ENCODE data around the gene GMPPA.

Gene GMPPA

DNA sequence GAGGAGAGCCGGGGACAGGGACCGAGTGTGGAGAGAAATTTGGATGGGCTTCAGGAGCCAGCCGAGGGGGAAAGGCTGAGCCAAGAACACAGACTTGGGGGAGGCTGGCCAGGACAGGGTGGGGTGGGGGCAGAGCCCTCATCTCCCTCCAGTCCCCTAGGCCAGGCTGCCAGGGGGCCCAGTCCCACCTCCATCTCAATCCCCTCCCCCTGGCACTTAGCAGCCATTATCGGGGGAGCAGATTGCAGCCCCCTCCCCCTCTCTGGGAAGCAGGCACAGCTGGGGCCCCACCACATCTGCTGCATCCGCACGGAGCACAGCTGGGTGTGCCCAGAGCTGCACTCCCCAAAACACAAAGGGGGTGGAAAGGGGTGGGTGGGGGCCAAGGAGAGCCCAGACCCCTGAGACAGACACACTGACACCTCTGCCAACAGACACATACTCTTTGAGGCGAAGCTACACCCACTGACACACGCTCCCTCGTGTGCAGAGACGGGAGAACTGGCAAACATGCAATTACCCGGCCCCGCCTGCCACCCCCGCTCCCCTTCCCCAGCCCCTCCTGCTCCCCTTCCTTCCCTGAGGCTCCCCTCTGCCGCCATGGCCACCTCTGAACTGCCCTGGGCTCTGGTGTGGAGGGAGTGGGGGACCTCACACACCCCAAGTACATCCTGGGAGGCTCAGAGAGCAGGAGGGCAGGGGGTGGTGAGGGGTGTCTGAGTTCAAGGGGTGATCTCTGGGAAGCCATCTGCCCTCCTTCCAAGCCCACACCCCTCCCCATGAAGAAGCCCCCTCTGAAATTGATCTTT is 10.5 kb downstream of the GMPPA start:
- H3K27ac ChIP-seq = no peak overlapping the region
- TF ChIP-seq, protein P1, sequence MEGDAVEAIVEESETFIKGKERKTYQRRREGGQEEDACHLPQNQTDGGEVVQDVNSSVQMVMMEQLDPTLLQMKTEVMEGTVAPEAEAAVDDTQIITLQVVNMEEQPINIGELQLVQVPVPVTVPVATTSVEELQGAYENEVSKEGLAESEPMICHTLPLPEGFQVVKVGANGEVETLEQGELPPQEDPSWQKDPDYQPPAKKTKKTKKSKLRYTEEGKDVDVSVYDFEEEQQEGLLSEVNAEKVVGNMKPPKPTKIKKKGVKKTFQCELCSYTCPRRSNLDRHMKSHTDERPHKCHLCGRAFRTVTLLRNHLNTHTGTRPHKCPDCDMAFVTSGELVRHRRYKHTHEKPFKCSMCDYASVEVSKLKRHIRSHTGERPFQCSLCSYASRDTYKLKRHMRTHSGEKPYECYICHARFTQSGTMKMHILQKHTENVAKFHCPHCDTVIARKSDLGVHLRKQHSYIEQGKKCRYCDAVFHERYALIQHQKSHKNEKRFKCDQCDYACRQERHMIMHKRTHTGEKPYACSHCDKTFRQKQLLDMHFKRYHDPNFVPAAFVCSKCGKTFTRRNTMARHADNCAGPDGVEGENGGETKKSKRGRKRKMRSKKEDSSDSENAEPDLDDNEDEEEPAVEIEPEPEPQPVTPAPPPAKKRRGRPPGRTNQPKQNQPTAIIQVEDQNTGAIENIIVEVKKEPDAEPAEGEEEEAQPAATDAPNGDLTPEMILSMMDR (conservative IDR thresholded peaks at IDR 0.05) = no peak
- TF ChIP-seq ZFX (IDR thresholded peaks at IDR 0.05) = no peak

DNA sequence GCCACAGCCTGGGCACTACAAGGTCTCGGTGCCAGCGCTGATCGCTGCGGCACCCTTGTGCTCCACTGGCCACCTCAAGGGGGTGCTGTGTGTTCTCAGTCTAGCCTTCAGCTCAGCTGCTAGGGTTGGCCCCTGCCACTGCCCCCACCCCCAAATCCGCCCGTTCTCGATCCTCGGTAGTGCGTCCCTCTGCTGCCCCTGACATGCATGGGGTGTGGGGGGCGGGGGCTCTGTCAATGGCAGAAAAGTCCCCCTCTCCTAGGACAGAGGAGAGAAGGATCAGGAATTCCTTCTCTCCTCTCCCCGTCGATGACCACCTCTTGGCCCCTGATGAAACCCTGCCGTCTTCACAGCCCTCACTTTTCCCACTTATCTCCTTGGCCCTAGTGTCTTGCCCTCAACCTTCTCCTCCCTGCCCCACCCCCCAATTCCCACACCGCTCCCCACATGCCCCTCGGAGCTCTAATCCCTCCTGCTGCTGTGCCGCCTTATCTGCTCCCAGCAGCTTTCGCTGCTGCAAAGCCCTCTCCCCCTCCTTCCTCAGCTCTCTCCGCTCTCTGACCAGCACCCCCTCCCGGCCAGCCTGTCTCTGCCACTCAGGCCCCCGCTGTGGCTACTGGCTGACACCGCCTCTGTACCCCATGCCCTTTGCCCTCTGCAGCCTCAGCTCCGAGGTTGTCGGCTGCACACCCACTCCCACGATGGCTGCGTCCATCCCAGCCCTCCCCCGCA is 11.3 kb downstream of the GMPPA start:
- H3K27ac ChIP-seq = no peak overlapping the region
- TF ChIP-seq, protein P1 (conservative IDR thresholded peaks at IDR 0.05) = peak; percentile 79
- TF ChIP-seq ZFX (IDR thresholded peaks at IDR 0.05) = no peak

DNA sequence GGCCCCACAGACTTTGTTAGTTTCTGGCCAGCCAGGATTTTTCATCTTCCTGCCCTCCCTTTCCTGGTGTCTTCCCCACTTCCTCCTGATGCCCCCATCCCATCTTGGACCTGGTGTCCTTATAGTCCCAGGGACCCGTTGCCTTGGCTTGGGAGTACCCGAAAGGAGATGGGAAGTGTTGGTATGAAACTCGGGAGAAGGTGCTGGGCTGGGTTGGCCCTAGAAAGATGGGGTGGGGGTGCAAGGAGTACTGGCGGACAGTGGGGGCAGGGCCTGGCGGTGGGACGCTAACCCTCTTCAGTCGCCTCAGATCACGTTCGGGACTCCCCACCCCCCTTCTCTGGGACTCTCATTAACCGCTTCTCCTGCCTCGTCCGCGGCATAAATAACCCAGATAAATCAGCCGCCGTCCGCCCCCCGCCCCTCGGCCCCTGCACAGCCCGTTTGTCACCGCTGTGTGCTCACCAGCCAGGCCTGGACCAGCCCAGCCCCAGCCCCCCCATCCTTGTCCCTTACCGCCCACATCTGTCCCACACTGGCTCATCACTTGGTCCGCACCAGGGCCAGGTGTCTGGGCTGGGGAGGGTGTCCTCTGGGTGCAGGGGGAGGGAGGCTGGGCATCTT is 11.9 kb downstream of the GMPPA start:
- TF ChIP-seq ZFX (IDR thresholded peaks at IDR 0.05) = no peak
- TF ChIP-seq, protein P1 (conservative IDR thresholded peaks at IDR 0.05) = no peak
- no peak overlapping the region for H3K27ac ChIP-seq

DNA sequence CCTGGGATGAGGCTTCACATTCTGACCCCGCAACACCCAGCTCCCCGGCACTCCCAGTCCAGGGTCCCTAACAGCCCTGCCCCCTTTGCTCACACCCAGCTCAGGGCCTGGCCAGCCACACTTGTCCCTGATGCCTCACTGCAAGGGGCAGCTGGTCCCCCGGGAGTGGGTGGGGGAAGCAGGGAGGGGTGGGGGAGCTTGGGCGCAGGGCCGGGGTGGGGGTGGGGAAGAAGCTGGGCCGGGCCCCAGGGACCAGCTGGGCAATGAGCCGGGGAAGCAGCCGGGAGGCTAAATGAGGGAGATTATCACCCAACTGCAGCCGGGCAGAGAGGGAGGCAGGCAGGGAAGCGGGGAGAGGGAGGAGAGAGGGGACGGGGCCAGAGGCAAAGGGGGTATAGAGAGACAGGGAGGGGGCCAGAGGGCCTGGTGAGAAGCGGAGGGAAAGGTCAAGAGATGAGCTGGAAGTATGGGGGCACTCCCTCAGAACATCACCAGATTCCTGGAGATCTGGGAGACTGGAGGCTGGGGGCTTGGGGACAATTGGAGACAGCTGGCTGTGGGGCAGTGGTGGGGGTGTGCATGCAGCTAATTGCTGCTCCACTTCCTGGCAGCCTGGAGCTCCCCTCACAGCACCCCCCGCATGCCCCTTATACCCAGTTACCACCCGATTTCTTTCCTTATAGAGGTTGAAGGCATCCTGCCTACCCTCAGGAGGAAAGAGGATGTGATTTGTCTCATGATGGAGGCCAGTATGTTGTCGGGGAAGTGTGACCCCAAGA is 13.0 kb downstream of the GMPPA start:
- TF ChIP-seq, protein P1 (conservative IDR thresholded peaks at IDR 0.05) = no peak
- no peak for TF ChIP-seq ZFX (IDR thresholded peaks at IDR 0.05)
- H3K27ac ChIP-seq = no peak overlapping the region

DNA sequence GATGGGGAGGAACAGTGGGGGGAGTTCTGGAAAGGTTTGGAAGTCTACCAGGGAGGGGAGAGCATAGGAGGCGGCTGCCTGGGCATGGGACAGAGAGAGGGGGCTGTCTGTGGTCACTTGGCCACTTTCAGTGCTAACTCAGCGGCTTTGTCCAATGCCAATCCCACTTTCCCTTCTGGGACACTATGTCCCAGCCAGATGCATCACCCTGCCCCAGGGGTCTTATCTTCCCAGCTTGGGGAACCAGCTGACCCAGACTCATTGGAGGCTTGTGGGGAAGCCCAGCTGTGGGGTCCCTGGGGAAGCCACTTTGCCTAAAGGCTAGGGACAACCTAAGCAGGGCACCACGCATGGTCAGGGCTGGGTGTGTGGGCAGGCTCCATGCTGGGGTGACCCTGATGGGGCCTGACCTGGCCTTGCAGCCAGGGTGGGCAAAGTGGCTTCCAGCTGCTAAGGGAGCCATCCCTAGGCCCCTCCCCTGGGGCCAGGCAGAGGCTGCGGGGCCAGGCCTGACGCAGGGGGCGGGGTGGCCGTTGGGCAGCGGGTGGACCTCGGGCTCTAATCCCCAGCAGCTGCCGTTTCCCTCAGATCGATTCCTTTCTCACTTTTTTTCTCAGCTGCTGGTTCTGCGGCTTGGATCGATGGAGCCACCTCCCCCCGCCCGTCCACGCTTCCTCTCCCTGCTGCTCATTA is 14.0 kb downstream of the GMPPA start:
- TF ChIP-seq, protein P1 (conservative IDR thresholded peaks at IDR 0.05) = no peak
- TF ChIP-seq ZFX (IDR thresholded peaks at IDR 0.05) = no peak
- no peak overlapping the region for H3K27ac ChIP-seq

DNA sequence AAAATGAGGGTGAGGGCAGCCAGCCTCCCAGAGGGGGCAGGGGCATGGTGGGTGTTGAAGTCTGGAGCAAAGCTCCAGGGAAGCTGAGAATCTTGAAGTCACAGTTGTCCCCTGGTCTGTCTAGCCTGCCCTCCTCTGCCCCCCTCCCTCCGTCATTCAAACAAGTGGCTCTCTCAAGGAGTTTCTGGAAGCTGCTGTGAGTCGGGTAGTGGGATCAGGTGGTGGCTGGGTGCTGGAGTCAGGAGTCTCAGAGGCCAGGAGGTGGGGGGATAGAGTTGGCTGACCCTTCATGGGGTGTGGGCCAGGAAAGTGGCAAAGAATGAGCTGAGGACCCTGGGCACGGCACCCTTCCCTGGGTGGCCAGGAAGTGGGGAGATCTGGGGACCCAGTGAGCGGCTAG is 15.1 kb downstream of the GMPPA start:
- no peak overlapping the region for H3K27ac ChIP-seq
- TF ChIP-seq, protein P1 (conservative IDR thresholded peaks at IDR 0.05) = no peak
- no peak for TF ChIP-seq ZFX (IDR thresholded peaks at IDR 0.05)
